K562 treated with DMSO at 1 percent for 12 hours (cell line): ENCODE measurements around the gene DPEP3. TPM values are rescaled to one million over a fixed set of nuclear protein-coding genes. Genes with fewer than 3 reads are reported as not detected.

Experiments used
- total RNA-seq: library from RNA; unstranded; fragments of 300-600 nt; gene quantifications from 2 replicates; pipeline ENCODE4 v1.2.3, GENCODE V29; 2022; ENCODE audit not compliant: insufficient read depth

DPEP3 gene
- not detected in 2 replicates for total RNA-seq

DNA sequence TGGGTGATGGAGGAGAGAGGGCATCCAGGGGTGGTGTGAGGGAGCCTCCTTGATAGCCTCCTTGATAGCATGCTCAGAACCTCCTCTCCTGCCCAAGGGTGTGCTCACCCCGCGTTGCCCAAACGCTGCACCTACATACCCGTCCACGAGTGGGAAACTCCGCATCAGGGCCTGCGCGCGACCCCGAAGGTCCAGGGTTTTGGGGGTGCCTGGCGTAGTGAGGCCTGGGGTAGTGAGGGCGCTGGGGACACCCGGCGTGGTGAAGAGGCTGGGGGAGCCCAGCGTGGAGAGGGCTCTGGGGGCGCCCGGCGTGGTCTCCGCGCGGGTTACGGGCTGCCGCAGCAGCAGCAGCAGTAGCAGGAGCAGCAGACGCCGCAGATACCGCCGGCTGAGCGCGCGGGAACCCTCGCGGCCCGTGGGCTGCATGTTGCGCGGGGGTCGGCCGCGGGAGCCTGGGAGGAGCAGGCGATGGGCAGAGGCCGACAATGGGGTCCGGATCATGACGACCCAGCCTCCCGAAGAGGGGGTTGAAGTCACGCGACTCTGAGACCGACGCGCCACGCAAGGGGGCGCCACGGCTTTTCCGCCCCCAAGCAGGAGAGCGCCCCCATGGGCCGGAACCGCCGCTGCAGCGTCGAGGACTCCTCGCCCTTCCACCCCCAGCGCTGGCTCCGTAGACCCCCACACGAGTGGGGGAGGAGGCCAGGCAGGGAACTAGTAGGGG, at the start of gene DPEP3:
Gene DPEP3 (minus strand): TSS at position 545 of the 724 bp plus-strand sequence. CDS start 119 bp downstream, at position 426.

GRCh38 chr16:68022728-68023537, 42.6 kb upstream of the DPEP3 start, which contains the start of the genes DDX28 and DUS2:
Gene DDX28, minus strand, starts transcription at chr16:68023232. Its CDS starts 30 bp downstream, at chr16:68023202.
Gene DUS2, plus strand, starts transcription at chr16:68023284. Its CDS starts 14,740 bp downstream, at chr16:68038024.

DNA sequence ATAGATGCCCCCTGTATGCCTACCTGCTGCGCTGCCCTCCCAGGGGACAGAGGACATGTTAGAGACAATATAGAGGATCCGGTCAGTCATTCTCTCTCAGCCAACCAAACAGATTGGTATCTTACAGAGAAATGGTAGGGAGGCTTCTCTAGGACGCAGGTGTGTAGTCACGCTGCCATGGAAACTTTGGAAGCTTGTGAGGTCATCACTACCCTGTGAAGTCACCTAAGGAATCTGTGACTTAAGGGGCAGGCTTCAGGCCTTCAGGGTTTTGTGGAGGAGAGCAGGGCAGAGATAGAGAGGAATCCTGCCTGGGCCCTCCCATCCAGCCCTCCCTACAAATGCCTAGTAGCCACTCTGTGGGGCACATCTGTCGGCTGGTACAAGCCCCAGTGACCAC, 35.4 kb upstream of the DPEP3 start, which contains the start of gene DPEP2NB:
Gene DPEP2NB (minus strand): TSS at position 231 of the 400 bp plus-strand sequence. CDS start 141 bp downstream, at position 90.

DNA sequence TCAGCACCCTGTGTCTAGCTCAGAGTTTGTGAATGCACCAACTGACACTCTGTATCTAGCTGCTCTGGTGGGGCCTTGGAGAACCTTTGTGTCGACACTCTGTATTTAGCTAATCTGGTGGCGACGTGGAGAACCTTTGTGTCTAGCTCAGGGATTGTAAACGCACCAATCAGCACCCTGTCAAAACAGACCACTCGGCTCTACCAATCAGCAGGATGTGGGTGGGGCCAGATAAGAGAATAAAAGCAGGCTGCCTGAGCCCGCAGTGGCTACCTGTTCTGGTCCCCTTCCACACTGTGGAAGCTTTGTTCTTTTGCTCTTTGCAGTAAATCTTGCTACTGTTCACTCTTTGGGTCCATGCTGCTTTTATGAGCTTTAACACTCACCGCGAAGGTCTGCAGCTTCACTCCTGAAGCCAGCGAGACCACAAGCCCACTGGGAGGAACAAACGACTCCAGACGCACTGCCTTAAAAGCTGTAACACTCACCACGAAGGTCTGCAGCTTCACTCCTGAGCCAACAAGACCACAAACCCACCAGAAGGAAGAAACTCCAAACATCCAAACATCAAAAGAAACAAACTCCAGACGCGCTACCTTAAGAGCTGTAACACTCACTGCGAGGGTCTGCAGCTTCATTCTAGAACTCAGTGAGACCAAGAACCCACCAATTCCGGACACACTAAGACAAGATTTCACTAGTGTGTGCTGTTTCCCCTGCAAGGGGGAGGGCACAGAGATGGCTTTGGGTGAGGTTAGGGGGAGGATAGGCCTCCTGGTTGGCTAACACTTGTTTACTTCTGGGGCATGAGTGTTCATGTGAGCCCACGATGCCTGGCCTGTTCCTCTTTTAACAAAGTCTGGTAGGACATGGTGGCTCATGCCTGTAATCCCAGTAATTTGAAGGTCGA, 18.7 kb upstream of the DPEP3 start, which contains the start of gene DPEP2:
Gene DPEP2 (minus strand): TSS at position 706 of the 910 bp plus-strand sequence. CDS start 6,272 bp downstream, outside the sequence.

GRCh38 chr16:67968400-67969253, 11.7 kb downstream of the DPEP3 start, which contains the start of gene SLC12A4:
Gene SLC12A4, minus strand, starts transcription at chr16:67968637. Its CDS starts 84 bp downstream, at chr16:67968553.

DNA sequence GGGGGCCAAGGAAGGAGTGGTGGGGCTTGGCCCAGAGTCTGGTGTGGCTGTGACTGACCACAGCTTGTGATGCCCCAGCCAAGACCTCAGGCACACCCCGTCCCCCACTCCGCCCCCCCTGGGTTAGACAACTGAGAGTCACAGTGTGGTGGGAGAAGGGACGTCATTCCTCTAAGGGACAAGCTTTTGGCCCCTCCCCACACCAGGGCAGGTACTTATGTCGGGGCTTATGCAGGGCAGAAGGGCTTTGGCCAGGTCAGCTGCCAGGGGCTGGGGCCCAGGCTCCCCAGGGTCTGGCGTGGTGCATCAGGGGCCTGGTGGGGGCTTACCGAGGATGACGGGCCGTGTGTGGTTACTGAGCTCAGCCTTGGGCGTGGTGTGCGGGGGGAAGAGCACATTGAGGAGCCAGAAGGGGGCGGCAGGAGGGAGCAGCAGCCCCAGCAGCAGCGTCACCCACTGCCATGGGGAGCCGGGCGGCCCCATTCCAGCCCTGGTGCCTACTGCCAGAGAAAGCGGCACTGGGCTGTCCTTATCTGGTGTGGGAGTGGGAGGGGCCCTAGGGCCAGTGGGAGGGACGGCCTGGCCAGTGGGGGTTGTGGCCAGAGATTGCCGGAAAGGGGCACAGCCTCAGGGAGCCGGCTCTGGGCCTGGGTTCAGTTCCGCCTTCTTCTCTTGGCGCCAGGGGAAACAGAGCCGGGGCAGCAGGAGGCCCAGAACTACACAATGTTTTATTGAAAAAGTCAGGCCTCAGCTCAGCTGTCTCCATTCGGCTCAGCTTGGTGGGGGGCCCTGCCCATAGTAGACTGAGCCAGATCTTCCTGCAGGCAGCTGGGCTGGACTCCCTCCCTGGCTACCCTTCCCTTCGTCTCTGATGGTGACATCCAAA, 36.4 kb downstream of the DPEP3 start, which contains the start of gene LCAT:
Gene LCAT (minus strand): TSS at position 502 of the 886 bp plus-strand sequence. CDS start 19 bp downstream, at position 483.

GRCh38 chr16:67936124-67936879, 44.0 kb downstream of the DPEP3 start, which contains the start of gene PSMB10:
Gene PSMB10, minus strand, starts transcription at chr16:67936850. Its CDS starts 101 bp downstream, at chr16:67936749.

DNA sequence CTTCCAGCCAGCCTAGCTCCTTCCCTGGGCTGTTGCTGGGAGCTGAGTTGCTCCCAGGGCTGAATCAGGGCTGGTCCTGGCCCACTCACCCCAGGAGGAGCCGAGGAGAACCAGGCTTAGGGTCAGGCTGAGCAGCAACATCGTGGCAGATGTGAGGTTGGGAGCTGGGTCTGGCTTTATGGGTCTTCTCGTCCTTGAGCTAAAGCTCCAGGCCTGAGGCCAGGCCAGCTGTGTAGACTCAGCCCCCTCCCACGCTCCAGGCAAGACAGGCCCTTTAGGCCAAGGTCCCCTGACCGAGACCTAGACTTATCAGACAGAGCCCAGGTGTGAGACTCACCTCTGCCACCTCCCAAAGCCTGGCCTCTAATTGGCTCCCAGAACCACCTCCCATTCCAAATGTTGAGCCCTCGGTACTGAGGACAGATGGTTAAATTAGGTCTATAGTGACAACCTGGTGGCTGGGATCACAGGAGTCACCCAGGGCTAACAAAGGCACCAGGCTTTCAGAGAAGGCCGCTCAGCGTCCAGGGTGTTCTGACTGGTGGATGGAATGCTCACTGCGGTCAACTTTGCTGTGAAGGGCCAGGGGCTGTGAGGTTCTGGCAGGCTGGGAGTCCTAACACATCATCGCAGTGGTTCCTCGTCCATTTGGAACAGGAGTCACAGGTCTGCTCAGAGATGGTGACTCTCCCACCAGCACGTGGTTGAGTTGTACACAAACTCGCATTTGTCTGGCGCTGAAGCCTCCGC, 48.4 kb downstream of the DPEP3 start, which contains the start of gene CTRL:
Gene CTRL (minus strand): TSS at position 151 of the 750 bp plus-strand sequence. CDS start 10 bp downstream, at position 141.

Other genes starting within 250 kb of the DPEP3 start
- 5.9 and 18.0 TPM in 2 replicates for gene RANBP10, start 173.9 kb downstream of the DPEP3 start, total RNA-seq
- not detected in 2 replicates for gene TSNAXIP1, start 173.6 kb downstream of the DPEP3 start, total RNA-seq
- gene THAP11, start 138.2 kb downstream of the DPEP3 start, total RNA-seq, result 42.8 and 44.4 TPM in 2 replicates
- 73.0 and 85.5 TPM in 2 replicates for gene NUTF2, start 133.6 kb downstream of the DPEP3 start, total RNA-seq
- gene CENPT, start 132.8 kb downstream of the DPEP3 start, total RNA-seq, result 49.8 and 70.8 TPM in 2 replicates
- 44.1 and 77.8 TPM in 2 replicates for gene EDC4, start 107.4 kb downstream of the DPEP3 start, total RNA-seq
- 3.5 and 4.0 TPM in 2 replicates for gene NRN1L, start 95.6 kb downstream of the DPEP3 start, total RNA-seq
- gene PSKH1, start 87.2 kb downstream of the DPEP3 start, total RNA-seq, result 26.9 and 37.2 TPM in 2 replicates
- 1.0 and 1.2 TPM in 2 replicates for gene CTRL, start 48.6 kb downstream of the DPEP3 start, total RNA-seq
- gene PSMB10, start 43.6 kb downstream of the DPEP3 start, total RNA-seq, result 68.4 and 108 TPM in 2 replicates
- gene LCAT, start 36.4 kb downstream of the DPEP3 start, total RNA-seq, result 5.9 and 13.3 TPM in 2 replicates
- gene SLC12A4, start 11.9 kb downstream of the DPEP3 start, total RNA-seq, result 12.0 and 20.0 TPM in 2 replicates
- 1.7 and 4.6 TPM in 2 replicates for gene DPEP2, start 19.0 kb upstream of the DPEP3 start, total RNA-seq
- gene DPEP2NB, start 35.4 kb upstream of the DPEP3 start, total RNA-seq, result not detected in 2 replicates
- gene DDX28, start 42.7 kb upstream of the DPEP3 start, total RNA-seq, result 12.3 and 13.7 TPM in 2 replicates
- 8.5 and 13.1 TPM in 2 replicates for gene DUS2, start 42.8 kb upstream of the DPEP3 start, total RNA-seq
- 12.5 and 41.1 TPM in 2 replicates for gene NFATC3, start 104.9 kb upstream of the DPEP3 start, total RNA-seq